ENCODE measurements around the gene CDK5RAP3.

DNA sequence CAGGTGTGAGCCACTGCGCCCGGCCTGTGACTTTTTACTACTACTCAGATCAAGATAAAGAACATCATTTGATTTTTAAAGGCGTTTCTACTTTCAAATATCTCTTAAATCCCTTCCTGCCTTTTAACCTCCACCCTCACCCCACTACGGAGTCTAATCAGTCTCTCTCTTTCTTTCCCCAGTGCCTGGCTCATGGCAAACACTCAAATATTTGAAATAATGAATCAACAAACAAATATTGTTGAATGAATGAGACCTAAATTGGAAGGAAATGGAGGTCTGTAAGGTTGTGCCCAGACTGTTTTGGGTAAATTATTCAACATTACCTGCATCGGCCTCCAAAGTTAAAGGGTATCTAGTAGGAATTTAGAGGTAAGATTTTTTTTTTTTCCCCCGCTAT, 52.0 kb downstream of the CDK5RAP3 start:
- TF ChIP-seq, protein P1, sequence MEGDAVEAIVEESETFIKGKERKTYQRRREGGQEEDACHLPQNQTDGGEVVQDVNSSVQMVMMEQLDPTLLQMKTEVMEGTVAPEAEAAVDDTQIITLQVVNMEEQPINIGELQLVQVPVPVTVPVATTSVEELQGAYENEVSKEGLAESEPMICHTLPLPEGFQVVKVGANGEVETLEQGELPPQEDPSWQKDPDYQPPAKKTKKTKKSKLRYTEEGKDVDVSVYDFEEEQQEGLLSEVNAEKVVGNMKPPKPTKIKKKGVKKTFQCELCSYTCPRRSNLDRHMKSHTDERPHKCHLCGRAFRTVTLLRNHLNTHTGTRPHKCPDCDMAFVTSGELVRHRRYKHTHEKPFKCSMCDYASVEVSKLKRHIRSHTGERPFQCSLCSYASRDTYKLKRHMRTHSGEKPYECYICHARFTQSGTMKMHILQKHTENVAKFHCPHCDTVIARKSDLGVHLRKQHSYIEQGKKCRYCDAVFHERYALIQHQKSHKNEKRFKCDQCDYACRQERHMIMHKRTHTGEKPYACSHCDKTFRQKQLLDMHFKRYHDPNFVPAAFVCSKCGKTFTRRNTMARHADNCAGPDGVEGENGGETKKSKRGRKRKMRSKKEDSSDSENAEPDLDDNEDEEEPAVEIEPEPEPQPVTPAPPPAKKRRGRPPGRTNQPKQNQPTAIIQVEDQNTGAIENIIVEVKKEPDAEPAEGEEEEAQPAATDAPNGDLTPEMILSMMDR (conservative IDR thresholded peaks at IDR 0.05 in 1 of 2, IDR thresholded peaks at IDR 0.05 in 1 of 2; ENCODE audit: low read depth in 1 of 2, low read length in 2 of 2), result no peak
- no peak for TF ChIP-seq EZH2 (IDR thresholded peaks at IDR 0.05; ENCODE audit: low read length, missing control alignments)
